HepG2 (cell line): ENCODE measurements around the gene MBD3L3. TPM values are rescaled to one million over a fixed set of nuclear protein-coding genes. Genes with fewer than 3 reads are reported as not detected.

Experiments used
- ATAC-seq: fragments of 200-7000 bp; cut with Tn5 transposase; 3 replicates; pipeline ENCODE4 v1.9.1; 2020; ENCODE audit warnings: mild to moderate bottlenecking, moderate library complexity
- BruUV-seq: library from RNA; stranded (reverse); fragments of 400-500 nt; replicated peaks from 2 replicates; lab custom pipeline; 2021; lab: Mats Ljungman, UMichigan
- CTCF ChIA-PET: fragments of 300-600 bp; formaldehyde crosslinking; extraction: SDS; loops from one replicate; lab custom pipeline; 2021; ENCODE audit warnings: low total read pairs, inconsistent platforms, low intra/inter-chr PET ratio; lab: Yijun Ruan, JAX
- POLR2A ChIA-PET: fragments of 350-600 bp; sonication (Branson Sonifier 250); formaldehyde crosslinking; loops from one replicate; lab custom pipeline; 2020; ENCODE audit warnings: antibody characterized with exemption, inconsistent platforms; lab: Yijun Ruan, JAX
- DNase-seq: peaks from one replicate; pipeline ENCODE4 v3.0.0-alpha.2; 2015; ENCODE audit warnings: low spot score
- FAIRE-seq: peaks from 3 replicates; lab custom pipeline; 2011; peaks lifted over from hg19 to GRCh38; lab: Jason Lieb, UNC
- H2AFZ ChIP-seq: one replicate; pipeline ENCODE4 v1.6.1; 2011; ENCODE audit warnings: low read length, inconsistent platforms
- H3K27ac ChIP-seq: fragments of 300-600 bp; 3 replicates; pipeline ENCODE4 v1.8.0; 2011; ENCODE audit warnings: mixed run types, mild to moderate bottlenecking, mixed read lengths, low read length, inconsistent platforms; ENCODE audit not compliant: insufficient read depth; ENCODE audit errors: extremely low read length
- H3K27me3 ChIP-seq, 2 experiments: fragments of 200-600 bp in 1 of 2; 2 replicates in 1 of 2; 3 replicates in 1 of 2; pipeline versions ENCODE4 v1.6.0 to v1.8.0; 2011; ENCODE audit warnings: low read length in 2 of 2, mild to moderate bottlenecking in 2 of 2, moderate library complexity in 2 of 2, inconsistent platforms in 1 of 2; ENCODE audit not compliant: insufficient read depth in 2 of 2, control insufficient read depth in 1 of 2
- H3K36me3 ChIP-seq, 2 experiments: fragments of 200-600 bp in 1 of 2; replicated peaks in 1 of 2; 2 replicates in 1 of 2; 3 replicates in 1 of 2; pipeline versions ENCODE4 v1.5.1 to v1.8.0; 2011; ENCODE audit warnings: low read length in 2 of 2, inconsistent platforms in 1 of 2; ENCODE audit not compliant: insufficient read depth in 2 of 2, control insufficient read depth in 1 of 2
- H3K4me1 ChIP-seq: 2 replicates; pipeline ENCODE4 v1.5.1; 2012; ENCODE audit warnings: low read length, inconsistent platforms; ENCODE audit not compliant: insufficient read depth
- H3K4me2 ChIP-seq: 2 replicates; pipeline ENCODE4 v1.6.0; 2011; ENCODE audit warnings: low read depth, low read length, inconsistent platforms
- H3K4me3 ChIP-seq, 3 experiments: fragments of 200-600 bp in 1 of 3; sonication (generic), shearing (Covaris generic) in 1 of 3; replicated peaks in 1 of 3; 2 replicates each; pipeline ENCODE4 v1.5.1; 2011 to 2016; ENCODE audit warnings: low read length in 3 of 3, inconsistent platforms in 2 of 3, low read depth in 2 of 3, mild to moderate bottlenecking in 2 of 3, control low read depth in 1 of 3, mixed read lengths in 1 of 3; ENCODE audit not compliant: insufficient read depth in 1 of 3
- H3K79me2 ChIP-seq: one replicate; pipeline ENCODE4 v1.6.1; 2011; ENCODE audit warnings: low read length, inconsistent platforms; ENCODE audit not compliant: insufficient read depth
- H3K9ac ChIP-seq: 2 replicates; pipeline ENCODE4 v1.6.0; 2011; ENCODE audit warnings: mild to moderate bottlenecking, low read depth, low read length, inconsistent platforms; ENCODE audit not compliant: insufficient read depth
- H3K9me3 ChIP-seq: 2 replicates; pipeline ENCODE4 v1.5.1; 2012; ENCODE audit warnings: mild to moderate bottlenecking, low read length
- H4K20me1 ChIP-seq: 2 replicates; pipeline ENCODE4 v1.6.0; 2011; ENCODE audit warnings: inconsistent platforms, mild to moderate bottlenecking, low read length, moderate library complexity; ENCODE audit not compliant: insufficient read depth
- AGO2 ChIP-seq: fragments of 200-400 bp; formaldehyde crosslinking; optimal IDR thresholded peaks from 2 replicates; pipeline ENCODE3; 2017; ENCODE audit warnings: mild to moderate bottlenecking, low read depth, low read length, moderate library complexity
- ARHGAP35 ChIP-seq: sonication (generic); formaldehyde crosslinking; IDR thresholded peaks from 2 replicates; pipeline ENCODE4 v1.9.0; 2022; ENCODE audit warnings: mild to moderate bottlenecking, inconsistent platforms, moderate library complexity, missing genetic modification reagents, borderline replicate concordance
- E2F5 ChIP-seq: sonication (generic); formaldehyde crosslinking; conservative IDR thresholded peaks from 2 replicates; pipeline ENCODE4 v1.4.0; 2020; ENCODE audit warnings: missing genetic modification reagents
- KDM5B ChIP-seq: sonication (generic); formaldehyde crosslinking; IDR thresholded peaks from 2 replicates; pipeline ENCODE4 v1.4.0; 2020; ENCODE audit warnings: missing genetic modification reagents, mild to moderate bottlenecking, borderline replicate concordance
- MAX ChIP-seq: IDR thresholded peaks from 2 replicates; pipeline ENCODE4 v1.6.1; 2012; ENCODE audit warnings: inconsistent platforms
- PAWR ChIP-seq: sonication (generic); formaldehyde crosslinking; IDR thresholded peaks from 2 replicates; pipeline ENCODE4 v1.4.0; 2020; ENCODE audit warnings: missing genetic modification reagents, mild to moderate bottlenecking, borderline replicate concordance
- SNAPC4 ChIP-seq: sonication (generic); formaldehyde crosslinking; IDR thresholded peaks from 2 replicates; pipeline ENCODE4 v1.4.0; 2020; ENCODE audit warnings: mild to moderate bottlenecking, missing genetic modification reagents
- TEAD3 ChIP-seq: optimal IDR thresholded peaks from 2 replicates; pipeline ENCODE3; 2016; ENCODE audit warnings: borderline replicate concordance
- YEATS2 ChIP-seq: sonication (generic); formaldehyde crosslinking; IDR thresholded peaks from 2 replicates; pipeline ENCODE4 v1.4.0; 2020; ENCODE audit warnings: missing genetic modification reagents, borderline replicate concordance
- ZNF30 ChIP-seq: sonication (generic); formaldehyde crosslinking; IDR thresholded peaks from 2 replicates; pipeline ENCODE4 v1.5.0; 2020; ENCODE audit warnings: mild to moderate bottlenecking, missing genetic modification reagents
- ZNF34 ChIP-seq: sonication (generic); formaldehyde crosslinking; IDR thresholded peaks from 2 replicates; pipeline ENCODE4 v1.4.0; 2020; ENCODE audit warnings: mild to moderate bottlenecking, missing genetic modification reagents, borderline replicate concordance
- ZNF558 ChIP-seq: sonication (generic); formaldehyde crosslinking; IDR thresholded peaks from 2 replicates; pipeline ENCODE4 v1.9.0; 2022; ENCODE audit warnings: mild to moderate bottlenecking, missing genetic modification reagents, borderline replicate concordance
- WGBS: methylation state at CpG from one replicate; pipeline ENCODE4 v1.1.6; 2017; ENCODE audit warnings: low lambda C conversion rate; 5-methylcytosine and 5-hydroxymethylcytosine counted together
- in situ Hi-C: cut with HindIII; loops from 2 replicates; pipeline ENCODE4 v1.10.0; 2017; ENCODE audit warnings: low pct_unique_long_range_greater_than_20kb; ENCODE audit not compliant: extremely low pct_ligation_motif_present
- intact Hi-C: fragments of 100-400 bp; cut with micrococcal nuclease; formaldehyde crosslinking; loops from one replicate; pipeline ENCODE4 v1.10.0; 2022; ENCODE audit not compliant: unreplicated experiment
- polyA plus RNA-seq, 8 experiments: library from polyadenylated mRNA; depleted of rRNA in 3 of 8; stranded (reverse) in 7 of 8; unstranded in 1 of 8; fragments of >200 nt; fragmentation: Illumina TruSeq in 4 of 8; extraction: Trizol in 4 of 8; gene quantifications; 2 replicates each; pipeline versions ENCODE4 v1.2.1 to v1.2.3, GENCODE V29; 2011 to 2016; ENCODE audit warnings: low read depth in 4 of 8, missing spikeins in 1 of 8, mixed read lengths in 1 of 8; ENCODE audit not compliant: insufficient read depth in 1 of 8
- total RNA-seq, 5 experiments: library from RNA; depleted of rRNA; stranded (reverse); fragments of >200 nt; fragmentation: Illumina TruSeq; extraction: Trizol; gene quantifications; 2 replicates each; pipeline ENCODE4 v1.2.3, GENCODE V29; 2016; ENCODE audit warnings: low read depth in 1 of 5
- TF ChIP-seq, protein P1 (sequence below): sonication (generic); formaldehyde crosslinking; IDR thresholded peaks from 2 replicates; pipeline ENCODE4 v1.9.0; 2022; ENCODE audit warnings: low read depth, missing genetic modification reagents

MBD3L3 gene
- total and polyA plus RNA-seq, 2 of the 13 experiments (the other 11 are each of a cell fraction or from before 2014, with no cell fraction given) = not detected

DNA sequence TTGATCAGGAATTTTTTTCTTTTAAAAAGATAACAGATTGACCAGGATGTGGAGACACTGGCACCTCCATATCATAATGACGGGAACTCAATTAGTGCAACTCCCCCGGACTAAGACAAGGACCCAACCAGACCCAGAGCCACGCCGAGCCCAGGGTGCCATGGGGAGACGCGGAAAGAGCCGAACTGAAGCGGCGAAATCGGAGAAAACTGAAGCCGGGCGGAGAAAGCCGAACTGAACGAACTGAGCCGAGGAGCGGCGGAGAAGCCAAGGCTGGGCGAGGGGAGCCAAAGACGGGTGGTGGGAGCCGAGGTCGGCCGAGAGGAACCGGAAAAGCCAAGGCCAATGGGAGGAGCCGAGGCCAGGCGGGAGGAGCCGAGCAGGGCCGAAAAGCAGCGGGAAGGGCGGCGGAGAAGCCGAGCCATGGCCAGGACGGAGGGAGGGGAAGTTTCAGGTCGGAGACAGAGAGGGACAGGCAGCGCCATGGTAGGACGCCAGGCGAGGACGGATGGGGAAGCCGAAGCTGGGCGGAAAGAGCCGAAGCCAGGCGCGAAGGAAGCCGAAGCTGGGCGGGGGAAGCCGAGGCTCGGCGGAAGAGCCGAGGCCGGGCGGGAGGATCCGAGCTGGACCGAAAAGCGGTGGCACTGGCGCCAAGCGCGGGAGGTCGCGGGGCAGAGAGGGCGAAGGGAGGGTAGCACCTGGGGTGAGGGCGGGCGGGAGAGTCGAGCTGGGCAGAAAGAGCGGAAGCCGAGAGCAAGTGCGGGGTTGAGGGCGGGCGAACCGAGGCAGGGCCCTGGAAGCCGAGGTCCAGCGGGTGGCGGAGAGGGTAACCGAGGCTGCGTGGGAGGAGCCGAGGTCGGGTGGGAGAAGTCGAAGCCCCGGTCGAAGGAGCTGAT lies 40.5 kb upstream of the MBD3L3 start:
- no TSS peak for BruUV-seq
- FAIRE-seq (peak; percentile 63), ATAC-seq (peak; percentile 95)
- TF ChIP-seq SNAPC4 (CRISPR knock-in tag) (no peak), ZNF558 (CRISPR knock-in tag) (no peak; the same call in 1 of the 2 replicates), ZNF34 (no peak; the same call in 1 of the 2 replicates), AGO2 (peak; percentile 76), YEATS2 (CRISPR knock-in tag) (peak; percentile 87), MAX (peak; percentile 50; the same call in 1 of the 2 replicates), ARHGAP35 (no peak), PAWR (CRISPR knock-in tag) (no peak), TEAD3 (peak; percentile 46), E2F5 (CRISPR knock-in tag) (peak; percentile 39; the same call in 1 of the 2 replicates), ZNF30 (CRISPR knock-in tag) (no peak), KDM5B (peak; percentile 71)
- TF ChIP-seq, protein P1, sequence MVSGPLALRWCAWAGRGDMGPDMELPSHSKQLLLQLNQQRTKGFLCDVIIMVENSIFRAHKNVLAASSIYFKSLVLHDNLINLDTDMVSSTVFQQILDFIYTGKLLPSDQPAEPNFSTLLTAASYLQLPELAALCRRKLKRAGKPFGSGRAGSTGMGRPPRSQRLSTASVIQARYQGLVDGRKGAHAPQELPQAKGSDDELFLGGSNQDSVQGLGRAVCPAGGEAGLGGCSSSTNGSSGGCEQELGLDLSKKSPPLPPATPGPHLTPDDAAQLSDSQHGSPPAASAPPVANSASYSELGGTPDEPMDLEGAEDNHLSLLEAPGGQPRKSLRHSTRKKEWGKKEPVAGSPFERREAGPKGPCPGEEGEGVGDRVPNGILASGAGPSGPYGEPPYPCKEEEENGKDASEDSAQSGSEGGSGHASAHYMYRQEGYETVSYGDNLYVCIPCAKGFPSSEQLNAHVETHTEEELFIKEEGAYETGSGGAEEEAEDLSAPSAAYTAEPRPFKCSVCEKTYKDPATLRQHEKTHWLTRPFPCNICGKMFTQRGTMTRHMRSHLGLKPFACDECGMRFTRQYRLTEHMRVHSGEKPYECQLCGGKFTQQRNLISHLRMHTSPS (CRISPR knock-in tag) = peak; percentile 57; the same call in 1 of the 2 replicates

More for the DNA sequence above, 40.5 kb upstream of the MBD3L3 start:
- peak; percentile 80 for DNase-seq
- WGBS = under 1% methylated on average over 58 of the region's 78 CpGs
- Histone ChIP-seq H3K27ac (peak overlapping the region; percentile 82), H3K36me3 (no peaks in the 10 kb centered on the region), H3K79me2 (no peaks in the 10 kb centered on the region), H3K27me3 (no peaks in the 10 kb centered on the region), H3K4me2 (peak overlapping the region; percentile 95), H3K4me1 (peaks cover 37% of the 10 kb centered on the region), H2AFZ (no peak overlapping the region), H4K20me1 (no peaks in the 10 kb centered on the region), H3K4me3 (peak overlapping the region; percentile 66 to 83 (median 77)), H3K9ac (peak overlapping the region; percentile 77), H3K9me3 (peaks cover 6% of the 10 kb centered on the region; the same call in 1 of the 2 replicates)
- POLR2A ChIA-PET = interaction anchor here (0.5 to 1.4 kb wide), 10 partner anchors 30 to 705 kb away, joined by 3 to 32 read pairs (median 3); partner anchors contain the start of gene ZNF557
- CTCF ChIA-PET = interaction anchor here (0.9 kb wide), 1 partner anchor 10 kb away, joined by 3 read pairs; no protein-coding TSS in a partner anchor
- intact Hi-C loops (no loop called here), in situ Hi-C loops (no loop called here)
